Measurements from ENCODE around the gene DOK6. TPM values are rescaled to one million over a fixed set of nuclear protein-coding genes. Genes with fewer than 3 reads are reported as not detected.

DOK6 gene
- total RNA-seq, 1 donor from 2014 or later = 8.9 TPM

- H3K4me1 Mint-ChIP-seq (ENCODE audit: low read depth) = peaks cover 27% of the 10 kb centered on the region
- H3K27me3 Mint-ChIP-seq (ENCODE audit: low read depth) = no peaks in the 10 kb centered on the region
- no peak for DNase-seq (ENCODE audit: low spot score)
- TF ChIP-seq CTCF (IDR thresholded peaks at IDR 0.05) = no peak
- H3K4me3 Mint-ChIP-seq (ENCODE audit: unreplicated experiment) = no peak overlapping the region
- H3K36me3 Mint-ChIP-seq (ENCODE audit: low read depth) = peaks cover 3% of the 10 kb centered on the region
- no peaks in the 10 kb centered on the region for H3K9me3 Mint-ChIP-seq (ENCODE audit: low read depth)
- no peak overlapping the region for H3K27ac Mint-ChIP-seq (ENCODE audit: unreplicated experiment)
Measured at GRCh38 chr18:69697069-69697468, 296.4 kb downstream of the DOK6 start.

- peaks cover 3% of the 10 kb centered on the region for H3K36me3 Mint-ChIP-seq (ENCODE audit: low read depth)
- peaks cover 27% of the 10 kb centered on the region for H3K4me1 Mint-ChIP-seq (ENCODE audit: low read depth)
- no peak for TF ChIP-seq CTCF (IDR thresholded peaks at IDR 0.05)
- no peak for DNase-seq (ENCODE audit: low spot score)
- H3K4me3 Mint-ChIP-seq (ENCODE audit: unreplicated experiment) = no peak overlapping the region
- H3K27me3 Mint-ChIP-seq (ENCODE audit: low read depth) = no peaks in the 10 kb centered on the region
- H3K9me3 Mint-ChIP-seq (ENCODE audit: low read depth) = no peaks in the 10 kb centered on the region
- no peak overlapping the region for H3K27ac Mint-ChIP-seq (ENCODE audit: unreplicated experiment)
Measured at GRCh38 chr18:69697689-69698088, 297.0 kb downstream of the DOK6 start.

- no peak overlapping the region for H3K4me3 Mint-ChIP-seq (ENCODE audit: unreplicated experiment)
- DNase-seq (ENCODE audit: low spot score) = no peak
- no peak for TF ChIP-seq CTCF (IDR thresholded peaks at IDR 0.05)
- peaks cover 3% of the 10 kb centered on the region for H3K36me3 Mint-ChIP-seq (ENCODE audit: low read depth)
- peaks cover 28% of the 10 kb centered on the region for H3K4me1 Mint-ChIP-seq (ENCODE audit: low read depth)
- peaks cover 2% of the 10 kb centered on the region for H3K9me3 Mint-ChIP-seq (ENCODE audit: low read depth)
- H3K27me3 Mint-ChIP-seq (ENCODE audit: low read depth) = no peaks in the 10 kb centered on the region
- H3K27ac Mint-ChIP-seq (ENCODE audit: unreplicated experiment) = no peak overlapping the region
Measured at GRCh38 chr18:69701305-69701704, 300.6 kb downstream of the DOK6 start.

- Mint-ChIP-seq H3K27me3 (ENCODE audit: low read depth) (no peaks in the 10 kb centered on the region), H3K9me3 (ENCODE audit: low read depth) (peaks cover 2% of the 10 kb centered on the region), H3K27ac (ENCODE audit: unreplicated experiment) (no peak overlapping the region), H3K4me1 (ENCODE audit: low read depth) (peaks cover 8% of the 10 kb centered on the region), H3K36me3 (ENCODE audit: low read depth) (peaks cover 3% of the 10 kb centered on the region), H3K4me3 (ENCODE audit: unreplicated experiment) (no peak overlapping the region)
- DNase-seq (ENCODE audit: low spot score) = no peak
- no peak for TF ChIP-seq CTCF (IDR thresholded peaks at IDR 0.05)
Measured at GRCh38 chr18:69703461-69703860, 302.8 kb downstream of the DOK6 start.

GRCh38 chr18:69705987-69706386 is 305.3 kb downstream of the DOK6 start:
- H3K36me3 Mint-ChIP-seq (ENCODE audit: low read depth) = no peaks in the 10 kb centered on the region
- no peak for DNase-seq (ENCODE audit: low spot score)
- no peak overlapping the region for H3K27ac Mint-ChIP-seq (ENCODE audit: unreplicated experiment)
- peaks cover 2% of the 10 kb centered on the region for H3K9me3 Mint-ChIP-seq (ENCODE audit: low read depth)
- peaks cover 8% of the 10 kb centered on the region for H3K4me1 Mint-ChIP-seq (ENCODE audit: low read depth)
- H3K4me3 Mint-ChIP-seq (ENCODE audit: unreplicated experiment) = no peak overlapping the region
- no peak for TF ChIP-seq CTCF (IDR thresholded peaks at IDR 0.05)
- no peaks in the 10 kb centered on the region for H3K27me3 Mint-ChIP-seq (ENCODE audit: low read depth)

Data from chondrocyte (in vitro differentiated cells).